Heart left ventricle (tissue), 16 donors: ENCODE data around the gene JPH4. TPM values are rescaled to one million over a fixed set of nuclear protein-coding genes. Genes with fewer than 3 reads are reported as not detected.

Experiments
- ATAC-seq, 4 donors: fragments of 200-7000 bp; cut with Tn5 transposase; one replicate each; pipeline ENCODE4 v1.9.1; 2020 to 2022; ENCODE audit warnings: moderate library complexity in 4 of 4, mild to moderate bottlenecking in 3 of 4, moderate number of reproducible peaks in 1 of 4
- DNase-seq, 5 donors: peaks; one replicate each; pipeline ENCODE4 v3.0.0-alpha.2; 2020
- H3K27ac ChIP-seq, 12 donors: fragments of 200-600 bp; sonication (generic) in 4 of 12; one replicate each; pipeline versions ENCODE4 v1.5.0 to v1.8.0; 2016 to 2022; ENCODE audit warnings: mild to moderate bottlenecking in 2 of 12
- H3K27me3 ChIP-seq, 9 donors: fragments of 200-600 bp; sonication (generic) in 2 of 9; one replicate each; pipeline versions ENCODE4 v1.5.1 to v1.8.0; 2016 to 2022; ENCODE audit warnings: mild to moderate bottlenecking in 3 of 9
- H3K36me3 ChIP-seq, 9 donors: fragments of 200-600 bp; sonication (generic) in 2 of 9; one replicate each; pipeline versions ENCODE4 v1.5.0 to v1.8.0; 2018 to 2022; ENCODE audit warnings: mild to moderate bottlenecking in 2 of 9
- H3K4me1 ChIP-seq, 12 donors: fragments of 200-600 bp; sonication (generic) in 4 of 12; one replicate each; pipeline versions ENCODE4 v1.5.0 to v1.8.0; 2016 to 2022; ENCODE audit warnings: mild to moderate bottlenecking in 3 of 12
- H3K4me3 ChIP-seq, 12 donors: fragments of 200-600 bp; sonication (generic) in 4 of 12; one replicate each; pipeline versions ENCODE4 v1.5.0 to v1.8.0; 2017 to 2022; ENCODE audit warnings: mild to moderate bottlenecking in 9 of 12, moderate library complexity in 4 of 12
- H3K9me3 ChIP-seq, 12 donors: fragments of 200-600 bp; sonication (generic) in 4 of 12; one replicate each; pipeline versions ENCODE4 v1.5.0 to v1.8.0; 2016 to 2022; ENCODE audit warnings: mild to moderate bottlenecking in 1 of 12
- CTCF ChIP-seq, 12 donors: fragments of 200-600 bp; sonication (generic) in 4 of 12; IDR thresholded peaks; one replicate each; pipeline versions ENCODE4 v1.5.0 to v1.8.0; 2018 to 2022; ENCODE audit warnings: antibody characterized with exemption in 12 of 12, mild to moderate bottlenecking in 5 of 12
- POLR2A ChIP-seq, 2 donors: fragments of 450-650 bp; IDR thresholded peaks; one replicate each; pipeline ENCODE4 v1.6.1; 2017; ENCODE audit warnings: antibody characterized with exemption in 2 of 2, mild to moderate bottlenecking in 2 of 2, moderate library complexity in 2 of 2
- WGBS, 4 donors: extraction: QIAGEN DNeasy Blood & Tissue Kit in 2 of 4; methylation state at CpG; one replicate each; pipeline versions ENCODE4 v1.1.5 to v1.1.7; 2013 to 2018; 5-methylcytosine and 5-hydroxymethylcytosine counted together
- intact Hi-C, 10 donors: fragments of 100-400 bp; cut with DNase I; formaldehyde crosslinking; loops; one replicate each; pipeline versions ENCODE4 v1.11.1 to v1.14.2; 2022
- polyA plus RNA-seq, 2 donors: library from polyadenylated mRNA; stranded (reverse); fragments of 200-250 nt; gene quantifications; one replicate each; pipeline ENCODE4 v1.2.3, GENCODE V29; 2013
- total RNA-seq, 9 donors: library from RNA; depleted of rRNA in 2 of 9; stranded (reverse); fragments of >200 nt in 2 of 9; fragmentation: NEBNext Ultra II Directional in 3 of 9; extraction: Animal tissue kit (Norgen Biotek cat#: 25700) in 3 of 9; gene quantifications; one replicate each; pipeline versions ENCODE4 v1.1.0 to v1.2.4, GENCODE V29; 2016 to 2023
- donor health status: ischemic (EF 13 %, LVEDD 7.1; RV severe dilation, severe dysfunction).
- donor health status: healthy with polysubstance abuse.
- donor health status: DM: no; HTN: yes; CAD: no.
- donor health status: DM: no; HTN: no; CAD: no.
- donor health status: ischemic (EF 25% LVEDD 6.9; RV normal size, moderate dysfunction).
- donor health status: ischemic (EF 25% LVEDD 5.7; RV mildly dilated, moderate dysfunction).
- donor health status: healthy.
- donor health status: DM: yes; HTN: yes; CAD: no.
- donor health status: ischemic (EF 35%, LVEDD 5.7; RV mildly dilated, moderate dysfunction).
- donor health status: nonischemic (EF 11% LVEDD 7.7; RV severe dilation, severe dysfunction).
- donor health status: DM: yes; HTN: yes; CAD: no.
- donor health status: PGD.
- donor health status: ischemic (EF 29% LVEDD 5.4; RV normal size, mild dysfunction).
- donor health status: nonischemic (EF 23%, LVEDD 6.1; RV moderate dilation, normal function).

Gene JPH4
- total and polyA plus RNA-seq, 11 donors: 0.10 to 0.59 (median 0.24) TPM; not detected in 1

GRCh38 chr14:23518709-23519108 is 59.9 kb downstream of the JPH4 start:
- H3K36me3 ChIP-seq: no peaks in the 10 kb centered on the region
- no peak overlapping the region for H3K27ac ChIP-seq
- 66 to 69% (median 68%) methylated on average over 4 of the region's 4 CpGs for WGBS, 4 donors
- DNase-seq (no peak), ATAC-seq (no peak)
- TF ChIP-seq POLR2A (IDR thresholded peaks at IDR 0.05) (no peak), CTCF (IDR thresholded peaks at IDR 0.05) (no peak)
- no peaks in the 10 kb centered on the region for H3K4me1 ChIP-seq
- H3K4me3 ChIP-seq: no peak overlapping the region
- no peaks in the 10 kb centered on the region for H3K9me3 ChIP-seq
- H3K27me3 ChIP-seq: no peaks in the 10 kb centered on the region
- intact Hi-C loops: no loop called here

Other genes with a start within 250 kb of the JPH4 start
- 10 to 100 TPM in 4 of 9 donors, 1 to 10 TPM in 5; 8.5 to 14.9 (median 9.9) TPM for gene SLC22A17, start 225.9 kb downstream of the JPH4 start, total RNA-seq
- 1 to 10 TPM; 7.2 to 9.7 TPM for gene SLC22A17, start 225.9 kb downstream of the JPH4 start, polyA plus RNA-seq
- 1 to 10 TPM; 1.4 to 5.0 (median 2.3) TPM for gene EFS, start 213.6 kb downstream of the JPH4 start, total RNA-seq
- 1 to 10 TPM; 2.2 to 2.4 TPM for gene EFS, start 213.6 kb downstream of the JPH4 start, polyA plus RNA-seq
- gene IL25, start 206.0 kb downstream of the JPH4 start, total RNA-seq: under 1 TPM in 1 of 9 donors, not detected in 8; 0.29 TPM
- not detected for gene IL25, start 206.0 kb downstream of the JPH4 start, polyA plus RNA-seq
- under 1 TPM in 5 of 9 donors, not detected in 4; 0.32 to 0.92 (median 0.64) TPM for gene CMTM5, start 201.7 kb downstream of the JPH4 start, total RNA-seq
- gene CMTM5, start 201.7 kb downstream of the JPH4 start, polyA plus RNA-seq: 1 to 10 TPM; 1.6 to 1.8 TPM
- 1,000 to 10,000 TPM in 4 of 9 donors, 100 to 1,000 TPM in 4, 10 to 100 TPM in 1; 76.8 to 4,027 (median 602) TPM for gene MYH6, start 170.5 kb downstream of the JPH4 start, total RNA-seq
- 1,000 to 10,000 TPM; 1,673 to 5,104 TPM for gene MYH6, start 170.5 kb downstream of the JPH4 start, polyA plus RNA-seq
- over 10,000 TPM in 7 of 9 donors, 1,000 to 10,000 TPM in 2; 6,202 to 23,825 (median 18,310) TPM for gene MYH7, start 143.1 kb downstream of the JPH4 start, total RNA-seq
- gene MYH7, start 143.1 kb downstream of the JPH4 start, polyA plus RNA-seq: over 10,000 TPM in 1 of 2 donors, 100 to 1,000 TPM in 1; 727 to 12,111 TPM
- gene NGDN, start 109.1 kb downstream of the JPH4 start, total RNA-seq: 10 to 100 TPM; 16.5 to 23.4 (median 18.7) TPM
- gene NGDN, start 109.1 kb downstream of the JPH4 start, polyA plus RNA-seq: 10 to 100 TPM; 17.8 to 43.4 TPM
- 1 to 10 TPM in 3 of 9 donors, under 1 TPM in 6; 0.47 to 2.3 (median 0.88) TPM for gene ZFHX2, start 27.0 kb downstream of the JPH4 start, total RNA-seq
- under 1 TPM; 0.24 to 0.88 TPM for gene ZFHX2, start 27.0 kb downstream of the JPH4 start, polyA plus RNA-seq
- 10 to 100 TPM; 13.0 to 30.9 (median 18.9) TPM for gene THTPA, start 22.5 kb downstream of the JPH4 start, total RNA-seq
- gene THTPA, start 22.5 kb downstream of the JPH4 start, polyA plus RNA-seq: 10 to 100 TPM in 1 of 2 donors, 1 to 10 TPM in 1; 9.1 to 28.7 TPM
- 10 to 100 TPM in 5 of 9 donors, 1 to 10 TPM in 4; 7.2 to 33.8 (median 11.6) TPM for gene AP1G2, start 11.0 kb downstream of the JPH4 start, total RNA-seq
- 10 to 100 TPM in 1 of 2 donors, 1 to 10 TPM in 1; 8.8 to 16.6 TPM for gene AP1G2, start 11.0 kb downstream of the JPH4 start, polyA plus RNA-seq
- gene DHRS2, start 57.6 kb upstream of the JPH4 start, total RNA-seq: under 1 TPM in 1 of 9 donors, not detected in 8; 0.17 TPM
- under 1 TPM in 1 of 2 donors, not detected in 1; 0.04 TPM for gene DHRS2, start 57.6 kb upstream of the JPH4 start, polyA plus RNA-seq